GM13977 (cell line): ENCODE results near the gene SACM1L.

Source experiments
- DNase-seq: peaks from one replicate; pipeline ENCODE4 v3.0.0; 2012; ENCODE audit warnings: low spot score
- CTCF ChIP-seq: IDR thresholded peaks from 2 replicates; pipeline ENCODE4 v1.5.1; 2012; ENCODE audit warnings: mild to moderate bottlenecking, control low read depth; ENCODE audit not compliant: insufficient read depth; ENCODE audit errors: extremely low read depth, missing control alignments
- in situ Hi-C: fragments of 300-500 bp; cut with MboI; formaldehyde crosslinking; loops from one replicate; pipeline ENCODE4 v1.12.0; 2022; ENCODE audit warnings: low sequenced_read_pairs, low pct_unique_long_range_greater_than_20kb, mixed read lengths, inconsistent platforms; ENCODE audit not compliant: unreplicated experiment

The SACM1L gene

GRCh38 chr3:45719655-45720487, 30.7 kb downstream of the SACM1L start:
- DNase-seq, result no peak
- in situ Hi-C loops, result no loop called here
- no peak for TF ChIP-seq CTCF

DNA sequence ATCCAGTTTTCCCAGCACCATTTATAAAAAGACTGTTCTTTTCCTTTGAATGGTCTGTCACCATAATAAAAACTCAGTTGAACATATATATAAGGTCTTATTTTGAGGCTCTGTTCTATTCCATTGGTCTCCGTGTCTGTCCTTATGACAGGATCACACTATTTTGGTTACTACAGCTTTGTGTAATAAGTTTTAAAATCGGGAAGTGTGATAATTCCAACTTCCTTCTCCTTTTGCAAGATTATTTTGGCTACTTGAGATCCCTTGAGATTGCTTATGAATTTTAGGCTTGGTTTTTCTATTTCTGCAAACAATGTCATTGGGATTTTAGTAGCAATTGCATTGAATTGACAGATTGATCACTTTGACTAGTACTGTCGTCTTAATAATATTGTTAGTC, 35.7 kb downstream of the SACM1L start:
- in situ Hi-C loops, result no loop called here
- no peak for DNase-seq
- no peak for TF ChIP-seq CTCF

GRCh38 chr3:45729614-45730013, 40.4 kb downstream of the SACM1L start:
- in situ Hi-C loops, result no loop called here
- no peak for TF ChIP-seq CTCF
- no peak for DNase-seq

- in situ Hi-C loops, result no loop called here
- no peak for DNase-seq
Measured at GRCh38 chr3:45730409-45731154, 41.4 kb downstream of the SACM1L start.

DNA sequence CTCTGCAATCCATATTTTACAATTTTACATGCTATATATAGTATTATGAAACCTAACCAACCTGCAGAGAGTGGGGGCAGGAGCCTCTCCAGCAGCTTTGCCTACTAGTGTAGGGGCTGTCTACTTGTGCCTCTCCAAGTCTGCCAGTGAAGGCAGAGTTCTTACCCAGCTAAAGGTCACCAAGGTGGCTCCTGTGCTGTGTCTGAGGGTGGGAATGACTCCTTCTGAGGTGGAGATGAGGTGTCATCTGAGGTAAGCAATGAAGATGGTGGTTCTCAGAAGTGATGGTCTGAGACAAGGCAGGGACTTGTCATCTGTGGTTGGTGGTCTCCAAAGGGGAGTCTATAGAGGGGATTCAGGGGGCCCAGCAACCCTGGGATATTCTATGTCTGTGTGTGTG, 47.5 kb downstream of the SACM1L start:
- in situ Hi-C loops, result no loop called here
- TF ChIP-seq CTCF, result no peak
- no peak for DNase-seq

More at GRCh38 chr3:45730409-45731154, 41.4 kb downstream of the SACM1L start:
- no peak for TF ChIP-seq CTCF

DNA sequence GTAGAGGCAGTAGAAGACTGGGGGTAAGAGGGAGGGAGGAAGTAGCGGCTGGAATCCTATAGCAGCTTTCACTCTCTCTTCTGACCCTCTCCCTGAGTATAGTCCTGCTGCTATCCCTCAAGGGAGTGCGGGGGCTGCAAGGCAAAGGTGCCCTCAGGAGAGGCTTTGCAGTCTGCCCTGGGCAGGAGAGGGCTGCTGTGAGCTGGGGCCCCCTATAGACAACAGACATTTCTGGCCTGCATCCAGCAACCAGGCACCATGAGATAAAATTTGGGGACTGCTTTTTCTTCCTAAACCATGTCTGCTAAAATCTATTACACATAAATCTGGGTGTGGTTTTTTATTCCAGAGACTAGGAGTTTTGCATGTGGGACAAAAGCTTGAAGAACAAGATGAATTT, 48.0 kb downstream of the SACM1L start:
- DNase-seq, result no peak

More for the DNA sequence above, 48.0 kb downstream of the SACM1L start:
- no peak for TF ChIP-seq CTCF
- in situ Hi-C loops, result no loop called here
